DOHH2 (cell line): Measurements from ENCODE around the gene NT5DC1.

Experiments used
- H3F3A ChIP-seq: fragments of 200-600 bp; sonication (generic), shearing (Covaris generic); 2 replicates; pipeline ENCODE4 v1.6.0; 2016; ENCODE audit warnings: antibody characterized with exemption, mild to moderate bottlenecking; ENCODE audit not compliant: control insufficient read depth, insufficient read depth
- H3K27ac ChIP-seq: fragments of 200-600 bp; sonication (generic); 2 replicates; pipeline ENCODE4 v1.5.1; 2014; ENCODE audit warnings: low read depth, mild to moderate bottlenecking, low read length, moderate library complexity
- H3K27me3 ChIP-seq: fragments of 200-600 bp; sonication (generic); 2 replicates; pipeline ENCODE4 v1.6.1; 2014; ENCODE audit warnings: mild to moderate bottlenecking, low read length, mixed read lengths; ENCODE audit not compliant: control insufficient read depth
- H3K36me3 ChIP-seq: fragments of 200-600 bp; sonication (generic); 2 replicates; pipeline ENCODE4 v1.6.1; 2014; ENCODE audit warnings: mild to moderate bottlenecking, low read length, moderate library complexity, mixed read lengths; ENCODE audit not compliant: control insufficient read depth
- H3K4me1 ChIP-seq: fragments of 200-600 bp; sonication (generic); 2 replicates; pipeline ENCODE4 v1.6.1; 2014; ENCODE audit warnings: mild to moderate bottlenecking, low read length, mixed read lengths; ENCODE audit not compliant: control insufficient read depth
- H3K4me2 ChIP-seq: fragments of 200-600 bp; sonication (generic); 2 replicates; pipeline ENCODE4 v1.6.0; 2014; ENCODE audit warnings: mild to moderate bottlenecking, low read length, moderate library complexity
- H3K4me3 ChIP-seq: fragments of 200-600 bp; sonication (generic); 2 replicates; pipeline ENCODE4 v1.5.1; 2014; ENCODE audit warnings: mild to moderate bottlenecking, low read length, mixed read lengths
- H3K79me2 ChIP-seq: fragments of 200-600 bp; sonication (generic); 2 replicates; pipeline ENCODE4 v1.6.1; 2014; ENCODE audit warnings: mild to moderate bottlenecking, low read length, mixed read lengths; ENCODE audit not compliant: control insufficient read depth
- H3K9me2 ChIP-seq: fragments of 200-600 bp; sonication (generic); replicated peaks from 2 replicates; pipeline ENCODE4 v1.6.1; 2014; ENCODE audit warnings: mild to moderate bottlenecking, low read length, mixed read lengths; ENCODE audit not compliant: control insufficient read depth
- H3K9me3 ChIP-seq: fragments of 200-600 bp; sonication (generic); 2 replicates; pipeline ENCODE4 v1.6.1; 2014; ENCODE audit warnings: antibody characterized with exemption, low read length, mixed read lengths; ENCODE audit not compliant: control insufficient read depth, insufficient read depth
- H4K20me1 ChIP-seq: fragments of 200-600 bp; sonication (generic); 2 replicates; pipeline ENCODE4 v1.6.0; 2014; ENCODE audit warnings: low read depth, mild to moderate bottlenecking, antibody characterized with exemption, low read length, moderate library complexity; ENCODE audit not compliant: control insufficient read depth, insufficient read depth
- CTCF ChIP-seq: fragments of 200-600 bp; sonication (generic); IDR thresholded peaks from one replicate; pipeline ENCODE4 v1.5.1; 2014; ENCODE audit warnings: antibody characterized with exemption, mild to moderate bottlenecking, low read depth, low read length; ENCODE audit not compliant: poor library complexity, severe bottlenecking
- EZH2phosphoT487 ChIP-seq: fragments of 200-600 bp; sonication (generic); IDR thresholded peaks from 2 replicates; pipeline ENCODE4 v1.6.1; 2017; ENCODE audit warnings: borderline replicate concordance, mild to moderate bottlenecking, antibody characterized with exemption, low read length, moderate library complexity, mixed read lengths

The NT5DC1 gene

GRCh38 chr6:116078945-116079344, 21.7 kb upstream of the NT5DC1 start:
- H3K4me1 ChIP-seq = no peaks in the 10 kb centered on the region
- H4K20me1 ChIP-seq = no peaks in the 10 kb centered on the region
- no peak overlapping the region for H3K4me3 ChIP-seq
- no peaks in the 10 kb centered on the region for H3K36me3 ChIP-seq
- TF ChIP-seq EZH2phosphoT487 = no peak
- TF ChIP-seq CTCF = no peak
- H3K9me3 ChIP-seq = no peaks in the 10 kb centered on the region
- no peak overlapping the region for H3K27ac ChIP-seq
- H3K4me2 ChIP-seq = no peak overlapping the region
- H3K27me3 ChIP-seq = peaks cover 3% of the 10 kb centered on the region; the same call in 1 of the 2 replicates
- no peaks in the 10 kb centered on the region for H3F3A ChIP-seq
- no peaks in the 10 kb centered on the region for H3K9me2 ChIP-seq
- H3K79me2 ChIP-seq = no peaks in the 10 kb centered on the region

GRCh38 chr6:116083052-116083451, 17.6 kb upstream of the NT5DC1 start:
- TF ChIP-seq EZH2phosphoT487 = no peak
- no peak for TF ChIP-seq CTCF
- Histone ChIP-seq H3K79me2 (no peaks in the 10 kb centered on the region), H3F3A (no peaks in the 10 kb centered on the region), H3K36me3 (no peaks in the 10 kb centered on the region), H3K4me3 (no peak overlapping the region), H3K27ac (no peak overlapping the region), H3K9me3 (no peaks in the 10 kb centered on the region), H3K27me3 (peaks cover 3% of the 10 kb centered on the region; the same call in 1 of the 2 replicates), H3K4me2 (no peak overlapping the region), H3K9me2 (no peaks in the 10 kb centered on the region), H4K20me1 (no peaks in the 10 kb centered on the region), H3K4me1 (no peaks in the 10 kb centered on the region)

- no peak overlapping the region for H3K4me3 ChIP-seq
- no peak overlapping the region for H3K4me2 ChIP-seq
- H3K4me1 ChIP-seq = no peaks in the 10 kb centered on the region
- no peaks in the 10 kb centered on the region for H3K79me2 ChIP-seq
- no peaks in the 10 kb centered on the region for H3K9me3 ChIP-seq
- TF ChIP-seq EZH2phosphoT487 (no peak), CTCF (no peak)
- peaks cover 3% of the 10 kb centered on the region; the same call in 1 of the 2 replicates for H3K27me3 ChIP-seq
- H3K36me3 ChIP-seq = no peaks in the 10 kb centered on the region
- no peak overlapping the region for H3K27ac ChIP-seq
- no peaks in the 10 kb centered on the region for H3K9me2 ChIP-seq
- H4K20me1 ChIP-seq = no peaks in the 10 kb centered on the region
- H3F3A ChIP-seq = no peaks in the 10 kb centered on the region
These were observed 16.4 kb upstream of the NT5DC1 start for GRCh38 chr6:116084284-116084683.
